GM10266 (cell line): ENCODE results near the gene PUM1.

ENCODE experiments used
- DNase-seq: peaks from one replicate; pipeline ENCODE4 v3.0.0; 2012; ENCODE audit errors: extremely low spot score
- TF ChIP-seq, protein P1 (sequence below): IDR thresholded peaks from 2 replicates; pipeline ENCODE4 v1.5.1; 2012; ENCODE audit warnings: mild to moderate bottlenecking, low read depth; ENCODE audit not compliant: control insufficient read depth, insufficient read depth; ENCODE audit errors: missing control alignments

Gene PUM1

DNA sequence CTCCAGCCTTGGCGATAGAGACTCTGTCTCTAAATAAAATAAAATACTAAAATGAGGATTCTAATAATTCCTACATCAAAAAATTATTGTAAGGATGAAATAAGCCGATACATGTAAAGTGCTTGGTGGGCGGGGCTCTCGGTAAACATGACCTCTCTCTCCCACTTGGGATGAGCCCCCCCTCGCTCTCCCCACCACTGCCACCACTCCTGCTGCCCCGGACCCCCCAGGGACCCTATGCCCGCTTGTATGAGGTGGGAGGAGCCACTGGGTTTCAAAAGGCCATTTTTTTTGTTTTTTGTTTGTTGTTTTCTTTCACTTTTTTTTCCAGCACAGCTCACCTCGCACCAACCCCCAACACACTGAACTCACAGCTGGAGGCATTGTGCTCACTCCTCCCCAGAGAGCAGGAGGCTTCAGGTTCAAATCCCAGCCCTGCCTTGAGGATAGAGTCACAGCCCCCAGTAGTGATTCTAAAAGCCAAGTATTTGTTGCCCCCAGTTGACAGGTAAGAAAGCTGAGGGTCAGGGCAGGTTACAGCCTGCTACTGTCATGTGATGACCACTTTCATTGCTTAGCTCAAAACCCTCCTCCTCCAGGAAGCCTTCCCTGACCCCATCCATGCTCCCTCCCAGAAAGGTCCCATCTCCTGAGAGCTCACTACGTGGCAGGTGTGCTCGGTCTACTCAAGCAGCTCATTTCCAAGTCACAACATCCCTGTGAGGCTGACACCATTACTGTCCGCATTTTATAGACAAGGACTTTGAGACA is 161.1 kb downstream of the PUM1 start:
- DNase-seq, result no peak
- TF ChIP-seq, protein P1, sequence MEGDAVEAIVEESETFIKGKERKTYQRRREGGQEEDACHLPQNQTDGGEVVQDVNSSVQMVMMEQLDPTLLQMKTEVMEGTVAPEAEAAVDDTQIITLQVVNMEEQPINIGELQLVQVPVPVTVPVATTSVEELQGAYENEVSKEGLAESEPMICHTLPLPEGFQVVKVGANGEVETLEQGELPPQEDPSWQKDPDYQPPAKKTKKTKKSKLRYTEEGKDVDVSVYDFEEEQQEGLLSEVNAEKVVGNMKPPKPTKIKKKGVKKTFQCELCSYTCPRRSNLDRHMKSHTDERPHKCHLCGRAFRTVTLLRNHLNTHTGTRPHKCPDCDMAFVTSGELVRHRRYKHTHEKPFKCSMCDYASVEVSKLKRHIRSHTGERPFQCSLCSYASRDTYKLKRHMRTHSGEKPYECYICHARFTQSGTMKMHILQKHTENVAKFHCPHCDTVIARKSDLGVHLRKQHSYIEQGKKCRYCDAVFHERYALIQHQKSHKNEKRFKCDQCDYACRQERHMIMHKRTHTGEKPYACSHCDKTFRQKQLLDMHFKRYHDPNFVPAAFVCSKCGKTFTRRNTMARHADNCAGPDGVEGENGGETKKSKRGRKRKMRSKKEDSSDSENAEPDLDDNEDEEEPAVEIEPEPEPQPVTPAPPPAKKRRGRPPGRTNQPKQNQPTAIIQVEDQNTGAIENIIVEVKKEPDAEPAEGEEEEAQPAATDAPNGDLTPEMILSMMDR, result no peak

DNA sequence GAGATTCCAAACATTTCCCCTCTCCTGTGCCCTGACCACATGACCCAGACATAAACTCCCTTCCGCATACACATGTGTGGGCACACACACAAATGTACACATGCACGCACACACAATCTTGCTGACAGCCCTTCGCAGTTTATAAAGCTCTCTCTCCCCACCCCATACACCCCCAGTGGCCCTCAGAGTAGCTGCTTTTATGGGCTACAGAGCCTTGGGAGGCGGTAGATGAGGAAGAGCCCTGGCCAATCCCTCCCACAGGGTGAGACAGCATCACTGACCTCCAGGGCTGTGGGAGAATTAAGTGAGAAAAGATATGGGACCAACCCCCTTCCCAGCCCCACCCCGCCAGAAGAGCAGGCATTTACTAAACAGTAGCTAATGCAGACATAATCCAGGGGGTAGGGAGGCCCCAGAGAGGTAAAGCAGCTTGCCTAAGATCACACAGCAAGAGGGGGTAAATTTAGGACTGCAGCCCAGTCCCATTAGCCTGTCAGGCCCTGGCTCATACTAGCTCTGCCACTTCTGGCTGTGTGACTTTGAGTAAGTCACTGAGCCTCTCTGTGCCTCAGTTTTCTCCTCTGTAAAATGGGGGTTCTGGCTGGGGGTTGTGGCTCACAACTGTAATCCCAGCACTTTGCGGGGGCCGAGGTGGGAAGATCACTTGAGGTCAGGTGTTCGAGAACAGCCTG is 162.0 kb downstream of the PUM1 start:
- TF ChIP-seq, protein P1, result no peak
- DNase-seq, result no peak

DNA sequence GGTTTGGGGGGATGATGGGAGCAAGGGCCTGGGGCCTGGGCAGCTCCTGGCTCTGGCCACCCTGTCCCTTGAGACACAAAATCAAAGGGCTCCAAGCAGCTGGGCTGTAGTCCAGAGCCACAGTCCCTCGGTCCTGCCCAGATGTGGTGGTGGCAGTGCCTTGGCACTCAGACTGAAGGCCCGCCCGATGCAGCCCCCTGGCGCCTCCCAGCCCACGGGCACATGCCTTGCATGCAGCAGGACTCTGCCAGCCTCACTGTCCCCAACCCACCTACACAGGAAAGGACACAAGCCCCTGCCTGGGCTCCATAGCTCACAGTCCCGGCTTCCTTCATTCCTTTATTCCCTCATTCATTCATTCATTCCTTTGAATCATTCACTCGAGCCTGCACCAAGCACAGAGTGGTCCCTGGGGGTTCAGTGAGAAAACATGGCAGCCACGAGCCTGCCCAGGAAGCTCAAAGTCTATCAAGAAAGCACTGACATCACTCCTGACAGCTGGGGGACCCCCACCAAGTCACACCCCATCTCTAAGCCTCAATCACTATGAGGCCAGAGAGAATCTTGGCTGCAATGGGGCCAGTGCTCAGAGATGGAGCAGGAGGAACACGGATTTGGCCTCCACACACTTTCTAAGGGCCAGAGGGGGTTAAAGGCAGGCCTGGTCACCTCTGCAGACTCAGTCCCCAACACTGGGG is 162.8 kb downstream of the PUM1 start:
- TF ChIP-seq, protein P1, result no peak
- no peak for DNase-seq

DNA sequence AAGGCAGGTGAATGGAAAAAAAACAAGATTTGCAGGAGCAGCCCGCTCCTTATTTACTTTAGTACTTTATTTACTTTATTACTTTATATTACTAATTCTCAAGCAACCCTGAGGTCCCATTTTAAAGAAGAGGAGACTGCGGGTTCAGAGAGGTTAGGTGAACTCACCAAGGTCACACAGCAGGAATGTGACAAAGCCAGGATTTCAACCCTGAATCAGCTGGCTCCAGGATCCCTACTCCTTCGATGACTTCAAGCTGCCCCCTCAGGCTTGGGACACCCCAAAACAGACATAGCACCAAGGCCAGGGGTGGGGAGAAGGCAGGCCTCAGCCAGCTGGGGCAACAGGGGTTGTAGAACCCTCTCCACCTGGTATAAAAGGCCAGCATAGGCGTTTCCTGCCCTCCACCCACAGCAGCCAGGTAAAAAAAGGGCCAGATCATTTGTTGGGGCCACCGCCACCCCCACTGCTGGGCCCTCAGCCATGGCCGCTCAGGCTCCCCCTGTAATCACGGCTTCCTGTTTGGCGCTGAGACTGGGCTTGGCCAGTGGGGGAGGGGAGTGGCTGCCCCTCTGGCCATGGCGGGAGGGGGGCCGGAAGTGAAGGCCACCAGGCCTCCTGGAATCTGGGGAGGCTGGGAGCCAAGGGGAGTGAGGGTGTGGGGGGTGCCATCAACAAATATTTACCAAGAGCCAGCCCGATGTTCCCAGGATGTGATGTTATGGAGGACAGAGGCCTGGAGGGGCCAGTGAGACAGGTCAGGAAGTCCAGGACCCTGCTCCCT is 163.5 kb downstream of the PUM1 start:
- DNase-seq, result no peak
- TF ChIP-seq, protein P1, result no peak

DNA sequence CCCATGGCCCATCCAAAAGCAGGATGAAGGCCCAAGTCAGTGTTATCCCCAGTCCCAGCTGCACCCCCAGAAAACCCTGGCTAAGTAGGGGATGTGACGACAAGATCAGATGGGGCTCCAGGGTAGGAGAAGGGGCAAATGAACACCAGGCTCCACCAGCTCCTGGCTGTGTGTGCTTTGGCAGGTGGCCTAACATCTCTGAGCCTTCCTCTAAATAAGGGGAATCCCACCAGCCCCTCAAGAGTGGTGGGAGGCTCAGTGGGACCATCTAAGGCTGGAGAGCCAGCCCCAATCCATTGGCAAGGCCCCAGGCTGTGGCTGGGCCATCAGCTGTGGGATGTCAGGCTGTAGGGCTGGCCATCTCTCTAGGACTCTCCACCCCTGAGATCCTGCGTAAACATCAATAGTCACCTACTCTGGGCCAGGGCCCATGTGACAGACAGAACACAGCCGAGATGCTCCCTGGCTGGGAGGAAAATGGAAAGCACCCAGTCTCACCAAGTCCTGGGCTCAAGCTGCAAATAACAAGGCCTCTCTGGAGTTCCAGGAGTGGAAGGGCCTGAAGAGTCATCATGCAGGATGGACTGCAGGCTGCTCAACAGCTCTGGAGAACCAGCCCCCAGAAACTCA is 164.5 kb downstream of the PUM1 start:
- TF ChIP-seq, protein P1, result no peak
- no peak for DNase-seq

DNA sequence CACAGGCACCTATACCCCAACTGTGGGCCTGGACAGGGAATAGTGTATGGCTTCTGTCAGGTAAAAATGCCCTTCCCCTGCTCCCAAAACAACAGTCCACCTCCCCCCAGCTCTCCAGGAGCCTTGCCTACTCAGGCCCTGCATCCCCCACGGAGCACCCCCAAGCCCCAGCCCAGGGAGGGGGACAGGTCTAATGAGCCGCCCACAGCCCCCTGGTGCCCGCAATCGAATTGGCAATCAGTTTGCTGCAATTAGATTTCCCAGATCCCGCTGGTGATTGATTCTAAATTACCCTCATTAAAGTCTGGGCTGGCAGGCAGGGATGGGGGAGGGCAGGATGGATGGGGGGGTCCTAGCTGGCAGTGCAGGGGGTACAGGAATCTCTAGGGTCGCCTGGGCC is 165.0 kb downstream of the PUM1 start:
- no peak for DNase-seq
- TF ChIP-seq, protein P1, result no peak
